ENCODE measurements around the gene PXT1.

- no peak for TF ChIP-seq CTCF (IDR thresholded peaks at IDR 0.05; ENCODE audit: poor library complexity, severe bottlenecking)
- TF ChIP-seq POLR2AphosphoS5 (IDR thresholded peaks at IDR 0.05): no peak
- no peak for TF ChIP-seq TAF1 (IDR thresholded peaks at IDR 0.05; ENCODE audit: low read depth)
- no peak for TF ChIP-seq RAD21 (conservative IDR thresholded peaks at IDR 0.05)
These were observed 21.0 kb upstream of the PXT1 start for GRCh38 chr6:36463676-36464075.
